GM19351 (cell line): ENCODE measurements around the gene HSPA4L.

ENCODE experiments used
- ATAC-seq: cut with Tn5 transposase; IDR thresholded peaks from one replicate; pipeline ENCODE4 v1.9.1; 2021; ENCODE audit warnings: mild to moderate bottlenecking, moderate library complexity; ENCODE audit not compliant: unreplicated experiment

The HSPA4L gene

GRCh38 chr4:127856813-127857447 is 74.8 kb downstream of the HSPA4L start:
- ATAC-seq = peak; percentile 84

- ATAC-seq = no peak
Observed at GRCh38 chr4:127857641-127858040, 75.5 kb downstream of the HSPA4L start.

- ATAC-seq = no peak
Observed at GRCh38 chr4:127868196-127868595, 86.1 kb downstream of the HSPA4L start.

GRCh38 chr4:127870281-127870680 is 88.2 kb downstream of the HSPA4L start:
- no peak for ATAC-seq

GRCh38 chr4:127870688-127871087 is 88.6 kb downstream of the HSPA4L start:
- ATAC-seq = no peak

- ATAC-seq = no peak
Observed at GRCh38 chr4:127875791-127876190, 93.7 kb downstream of the HSPA4L start.

GRCh38 chr4:127880763-127881562 is 98.8 kb downstream of the HSPA4L start, which contains the start of gene PLK4:
PLK4 (plus strand) TSS chr4:127880893; CDS start chr4:127881135, 242 bp downstream.
- peak; percentile 86 for ATAC-seq

- ATAC-seq = peak; percentile 37
Observed at GRCh38 chr4:127881563-127881864, 99.4 kb downstream of the HSPA4L start.

- ATAC-seq = no peak
Observed at GRCh38 chr4:127888559-127888958, 106.4 kb downstream of the HSPA4L start.

- ATAC-seq = peak; percentile 50
Observed at GRCh38 chr4:127889903-127890302, 107.8 kb downstream of the HSPA4L start.
